NK-92 treated with Interleukin-12 subunit alpha and Interleukin-12 subunit beta, amount 100 ng/mL, for 24 hours (cell line): ENCODE data around the gene ASTL.

Experiments used
- DNase-seq: peaks from one replicate; lab custom pipeline; 2025; lab: John Stamatoyannopoulos, UW

Gene ASTL

GRCh38 chr2:96130483-96130882, 7.8 kb downstream of the ASTL start:
- no peak for DNase-seq

GRCh38 chr2:96129528-96130120, 8.7 kb downstream of the ASTL start:
- no peak for DNase-seq

- no peak for DNase-seq
Measured at GRCh38 chr2:96128456-96128855, 9.8 kb downstream of the ASTL start.

GRCh38 chr2:96124406-96125265, 13.7 kb downstream of the ASTL start:
- no peak for DNase-seq

GRCh38 chr2:96123936-96124335, 14.4 kb downstream of the ASTL start:
- DNase-seq: no peak

- DNase-seq: no peak
Measured at GRCh38 chr2:96123290-96123689, 15.0 kb downstream of the ASTL start.

- DNase-seq: no peak
Measured at GRCh38 chr2:96122391-96122790, 15.9 kb downstream of the ASTL start.

GRCh38 chr2:96121414-96121813, 16.9 kb downstream of the ASTL start:
- no peak for DNase-seq

- no peak for DNase-seq
Measured at GRCh38 chr2:96120991-96121390, 17.3 kb downstream of the ASTL start.

GRCh38 chr2:96120091-96120720, 18.1 kb downstream of the ASTL start:
- DNase-seq: no peak

- no peak for DNase-seq
Measured at GRCh38 chr2:96119389-96119751, 18.9 kb downstream of the ASTL start.

GRCh38 chr2:96118698-96119388, 19.5 kb downstream of the ASTL start:
- no peak for DNase-seq

- no peak for DNase-seq
Measured at GRCh38 chr2:96117701-96118588, 20.4 kb downstream of the ASTL start.

GRCh38 chr2:96116879-96117533, 21.3 kb downstream of the ASTL start:
- no peak for DNase-seq

- no peak for DNase-seq
Measured at GRCh38 chr2:96116424-96116878, 21.9 kb downstream of the ASTL start, which contains the start of gene ADRA2B. Gene ADRA2B (minus strand): TSS chr2:96116571. CDS start chr2:96116149, 422 bp downstream.

- DNase-seq: no peak
Measured at GRCh38 chr2:96115631-96116423, 22.5 kb downstream of the ASTL start.

GRCh38 chr2:96114903-96115581, 23.3 kb downstream of the ASTL start:
- no peak for DNase-seq

- no peak for DNase-seq
Measured at GRCh38 chr2:96114546-96114902, 23.8 kb downstream of the ASTL start.

- DNase-seq: no peak
Measured at GRCh38 chr2:96113951-96114350, 24.4 kb downstream of the ASTL start.

- no peak for DNase-seq
Measured at GRCh38 chr2:96113367-96113677, 25.0 kb downstream of the ASTL start.
